Heart left ventricle (tissue), 16 donors: Measurements from ENCODE around the gene ZNF740. TPM values are rescaled to one million over a fixed set of nuclear protein-coding genes. Genes with fewer than 3 reads are reported as not detected.

ENCODE experiments used
- ATAC-seq, 4 donors: fragments of 200-7000 bp; cut with Tn5 transposase; one replicate each; pipeline ENCODE4 v1.9.1; 2020 to 2022; ENCODE audit warnings: moderate library complexity in 4 of 4, mild to moderate bottlenecking in 3 of 4, moderate number of reproducible peaks in 1 of 4
- DNase-seq, 5 donors: peaks; one replicate each; pipeline ENCODE4 v3.0.0-alpha.2; 2020
- H3K27ac ChIP-seq, 12 donors: fragments of 200-600 bp; sonication (generic) in 4 of 12; one replicate each; pipeline versions ENCODE4 v1.5.0 to v1.8.0; 2016 to 2022; ENCODE audit warnings: mild to moderate bottlenecking in 2 of 12
- H3K27me3 ChIP-seq, 9 donors: fragments of 200-600 bp; sonication (generic) in 2 of 9; one replicate each; pipeline versions ENCODE4 v1.5.1 to v1.8.0; 2016 to 2022; ENCODE audit warnings: mild to moderate bottlenecking in 3 of 9
- H3K36me3 ChIP-seq, 9 donors: fragments of 200-600 bp; sonication (generic) in 2 of 9; one replicate each; pipeline versions ENCODE4 v1.5.0 to v1.8.0; 2018 to 2022; ENCODE audit warnings: mild to moderate bottlenecking in 2 of 9
- H3K4me1 ChIP-seq, 12 donors: fragments of 200-600 bp; sonication (generic) in 4 of 12; one replicate each; pipeline versions ENCODE4 v1.5.0 to v1.8.0; 2016 to 2022; ENCODE audit warnings: mild to moderate bottlenecking in 3 of 12
- H3K4me3 ChIP-seq, 12 donors: fragments of 200-600 bp; sonication (generic) in 4 of 12; one replicate each; pipeline versions ENCODE4 v1.5.0 to v1.8.0; 2017 to 2022; ENCODE audit warnings: mild to moderate bottlenecking in 9 of 12, moderate library complexity in 4 of 12
- H3K9me3 ChIP-seq, 12 donors: fragments of 200-600 bp; sonication (generic) in 4 of 12; one replicate each; pipeline versions ENCODE4 v1.5.0 to v1.8.0; 2016 to 2022; ENCODE audit warnings: mild to moderate bottlenecking in 1 of 12
- CTCF ChIP-seq, 12 donors: fragments of 200-600 bp; sonication (generic) in 4 of 12; IDR thresholded peaks; one replicate each; pipeline versions ENCODE4 v1.5.0 to v1.8.0; 2018 to 2022; ENCODE audit warnings: antibody characterized with exemption in 12 of 12, mild to moderate bottlenecking in 5 of 12
- POLR2A ChIP-seq, 2 donors: fragments of 450-650 bp; IDR thresholded peaks; one replicate each; pipeline ENCODE4 v1.6.1; 2017; ENCODE audit warnings: antibody characterized with exemption in 2 of 2, mild to moderate bottlenecking in 2 of 2, moderate library complexity in 2 of 2
- WGBS, 4 donors: extraction: QIAGEN DNeasy Blood & Tissue Kit in 2 of 4; methylation state at CpG; one replicate each; pipeline versions ENCODE4 v1.1.5 to v1.1.7; 2013 to 2018; 5-methylcytosine and 5-hydroxymethylcytosine counted together
- intact Hi-C, 10 donors: fragments of 100-400 bp; cut with DNase I; formaldehyde crosslinking; loops; one replicate each; pipeline versions ENCODE4 v1.11.1 to v1.14.2; 2022
- polyA plus RNA-seq, 2 donors: library from polyadenylated mRNA; stranded (reverse); fragments of 200-250 nt; gene quantifications; one replicate each; pipeline ENCODE4 v1.2.3, GENCODE V29; 2013
- total RNA-seq, 9 donors: library from RNA; depleted of rRNA in 2 of 9; stranded (reverse); fragments of >200 nt in 2 of 9; fragmentation: NEBNext Ultra II Directional in 3 of 9; extraction: Animal tissue kit (Norgen Biotek cat#: 25700) in 3 of 9; gene quantifications; one replicate each; pipeline versions ENCODE4 v1.1.0 to v1.2.4, GENCODE V29; 2016 to 2023
- donor health status: ischemic (EF 13 %, LVEDD 7.1; RV severe dilation, severe dysfunction).
- donor health status: healthy with polysubstance abuse.
- donor health status: DM: no; HTN: yes; CAD: no.
- donor health status: DM: no; HTN: no; CAD: no.
- donor health status: ischemic (EF 25% LVEDD 6.9; RV normal size, moderate dysfunction).
- donor health status: ischemic (EF 25% LVEDD 5.7; RV mildly dilated, moderate dysfunction).
- donor health status: healthy.
- donor health status: DM: yes; HTN: yes; CAD: no.
- donor health status: ischemic (EF 35%, LVEDD 5.7; RV mildly dilated, moderate dysfunction).
- donor health status: nonischemic (EF 11% LVEDD 7.7; RV severe dilation, severe dysfunction).
- donor health status: DM: yes; HTN: yes; CAD: no.
- donor health status: PGD.
- donor health status: ischemic (EF 29% LVEDD 5.4; RV normal size, mild dysfunction).
- donor health status: nonischemic (EF 23%, LVEDD 6.1; RV moderate dilation, normal function).

The ZNF740 gene
- total and polyA plus RNA-seq, 11 donors = 4.8 to 27.4 (median 17.6) TPM

GRCh38 chr12:53184828-53185227, 4.3 kb downstream of the ZNF740 start:
- no peak for TF ChIP-seq POLR2A (IDR thresholded peaks at IDR 0.05)
- 93 to 97% (median 94%) methylated on average over 6 of the region's 6 CpGs for WGBS, 4 donors
- ATAC-seq = no peak
- Histone ChIP-seq H3K4me1 (peaks cover 13 to 43% (median 29%) of the 10 kb centered on the region in 12 donors), H3K9me3 (no peaks in the 10 kb centered on the region), H3K36me3 (peaks cover 0 to 80% (median 72%) of the 10 kb centered on the region in 9 donors), H3K27ac (no peak overlapping the region), H3K27me3 (no peaks in the 10 kb centered on the region), H3K4me3 (no peak overlapping the region)
- no peak for DNase-seq
- intact Hi-C loops = no loop called here

GRCh38 chr12:53185582-53186153, 5.1 kb downstream of the ZNF740 start:
- intact Hi-C loops = no loop called here
- 93 to 98% (median 97%) methylated on average over 3 of the region's 3 CpGs for WGBS, 4 donors
- DNase-seq = no peak

GRCh38 chr12:53186745-53187144, 6.2 kb downstream of the ZNF740 start:
- H3K4me3 ChIP-seq = no peak overlapping the region
- TF ChIP-seq CTCF (IDR thresholded peaks at IDR 0.05) = no peak
- TF ChIP-seq POLR2A (IDR thresholded peaks at IDR 0.05) = no peak
- no peak for ATAC-seq
- H3K4me1 ChIP-seq = peaks cover 12 to 38% (median 24%) of the 10 kb centered on the region in 12 donors
- peaks cover 0 to 90% (median 78%) of the 10 kb centered on the region in 9 donors for H3K36me3 ChIP-seq
- H3K9me3 ChIP-seq = no peaks in the 10 kb centered on the region
- no peaks in the 10 kb centered on the region for H3K27me3 ChIP-seq
- no peak for DNase-seq
- no peak overlapping the region for H3K27ac ChIP-seq
- WGBS, 4 donors = 75 to 86% (median 80%) methylated on average over 4 of the region's 4 CpGs
- intact Hi-C loops = no loop called here

More at GRCh38 chr12:53185582-53186153, 5.1 kb downstream of the ZNF740 start:
- Histone ChIP-seq H3K27me3 (no peaks in the 10 kb centered on the region), H3K4me3 (no peak overlapping the region), H3K9me3 (no peaks in the 10 kb centered on the region), H3K27ac (no peak overlapping the region), H3K36me3 (peaks cover 0 to 80% (median 78%) of the 10 kb centered on the region in 9 donors), H3K4me1 (peaks cover 13 to 46% (median 30%) of the 10 kb centered on the region in 12 donors)
- ATAC-seq = no peak
- no peak for TF ChIP-seq POLR2A (IDR thresholded peaks at IDR 0.05)
- TF ChIP-seq CTCF (IDR thresholded peaks at IDR 0.05) = no peak

GRCh38 chr12:53187145-53187899, 6.8 kb downstream of the ZNF740 start:
- WGBS, 4 donors = 84 to 89% (median 85%) methylated on average over 13 to 15 of the region's 15 CpGs
- no peak overlapping the region for H3K4me3 ChIP-seq
- no peak for ATAC-seq
- peaks cover 0 to 90% (median 72%) of the 10 kb centered on the region in 9 donors for H3K36me3 ChIP-seq
- no peaks in the 10 kb centered on the region for H3K27me3 ChIP-seq
- no peaks in the 10 kb centered on the region for H3K9me3 ChIP-seq
- intact Hi-C loops = no loop called here
- DNase-seq = no peak
- peaks cover 6 to 32% (median 18%) of the 10 kb centered on the region in 12 donors for H3K4me1 ChIP-seq
- no peak overlapping the region for H3K27ac ChIP-seq
- TF ChIP-seq CTCF (IDR thresholded peaks at IDR 0.05) = no peak
- TF ChIP-seq POLR2A (IDR thresholded peaks at IDR 0.05) = no peak
